Osteoblast (primary cell): ENCODE data around the gene INHBC. TPM values are rescaled to one million over a fixed set of nuclear protein-coding genes. Genes with fewer than 3 reads are reported as not detected.

Experiments
- DNase-seq: peaks from one replicate; pipeline ENCODE4 v3.0.0; 2011; ENCODE audit warnings: low spot score, mixed read lengths; ENCODE audit not compliant: insufficient read length; ENCODE audit errors: missing footprints
- H2AFZ ChIP-seq: 2 replicates; pipeline ENCODE4 v1.6.0; 2011; ENCODE audit warnings: mild to moderate bottlenecking, low read length
- H3K27ac ChIP-seq: 2 replicates; pipeline ENCODE4 v1.5.1; 2011; ENCODE audit warnings: mild to moderate bottlenecking, low read depth, low read length, moderate library complexity
- H3K27me3 ChIP-seq: 2 replicates; pipeline ENCODE4 v1.6.0; 2012; ENCODE audit warnings: mild to moderate bottlenecking, control low read depth, inconsistent platforms, low read length, moderate library complexity; ENCODE audit not compliant: insufficient read depth
- H3K36me3 ChIP-seq: 2 replicates; pipeline ENCODE4 v1.5.1; 2011; ENCODE audit warnings: mild to moderate bottlenecking, low read length, control low read depth, moderate library complexity; ENCODE audit not compliant: insufficient read depth
- H3K4me1 ChIP-seq: 2 replicates; pipeline ENCODE4 v1.5.1; 2011; ENCODE audit warnings: mild to moderate bottlenecking, low read length, control low read depth, moderate library complexity; ENCODE audit not compliant: insufficient read depth
- H3K4me2 ChIP-seq: 2 replicates; pipeline ENCODE4 v1.6.0; 2011; ENCODE audit warnings: mild to moderate bottlenecking, low read length; ENCODE audit not compliant: insufficient read depth
- H3K4me3 ChIP-seq: fragments of 200-600 bp; sonication (generic); 3 replicates; pipeline ENCODE4 v1.5.1; 2012; ENCODE audit warnings: mild to moderate bottlenecking, low read length, inconsistent platforms; ENCODE audit not compliant: insufficient read depth
- H3K79me2 ChIP-seq: 2 replicates; pipeline ENCODE4 v1.6.0; 2012; ENCODE audit warnings: mild to moderate bottlenecking, low read length, control low read depth, inconsistent platforms; ENCODE audit not compliant: insufficient read depth
- H3K9me3 ChIP-seq: 2 replicates; pipeline ENCODE4 v1.5.1; 2011; ENCODE audit warnings: low read depth, low read length, control low read depth
- H4K20me1 ChIP-seq: 2 replicates; pipeline ENCODE4 v1.6.0; 2012; ENCODE audit warnings: mild to moderate bottlenecking, low read length, control low read depth; ENCODE audit not compliant: insufficient read depth
- total RNA-seq: library from RNA; depleted of rRNA; stranded (reverse); fragments of >200 nt; gene quantifications from 2 replicates; pipeline ENCODE4 v1.2.3, GENCODE V29; 2012
- TF ChIP-seq, protein P1 (sequence below): IDR thresholded peaks from 2 replicates; pipeline ENCODE4 v1.5.1; 2011; ENCODE audit warnings: mild to moderate bottlenecking, low read depth, low read length, moderate library complexity; ENCODE audit errors: extremely low read depth

Gene INHBC
- total RNA-seq, 1 donor: not detected

DNA sequence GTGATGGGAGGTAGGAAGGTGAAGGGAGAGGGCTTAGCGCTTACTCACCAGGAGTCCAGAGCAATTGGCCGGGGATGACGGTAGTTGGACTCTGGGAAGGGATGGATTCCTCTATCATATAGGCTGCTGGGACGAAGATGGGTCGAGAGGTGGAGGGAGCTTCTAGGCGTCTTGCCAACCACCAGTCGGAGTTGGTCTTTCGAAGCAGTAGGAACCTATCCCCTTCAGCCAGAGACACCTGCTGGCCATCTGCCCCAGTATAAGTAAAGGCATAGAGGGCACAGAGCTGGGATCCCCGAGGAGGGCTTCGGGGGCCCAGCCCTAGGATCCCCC, 44.4 kb downstream of the INHBC start:
- H3K27me3 ChIP-seq: peaks cover 68% of the 10 kb centered on the region
- no peaks in the 10 kb centered on the region for H3K9me3 ChIP-seq
- no peaks in the 10 kb centered on the region for H3K4me1 ChIP-seq
- H4K20me1 ChIP-seq: no peaks in the 10 kb centered on the region
- no peak overlapping the region for H3K4me2 ChIP-seq
- no peak overlapping the region for H3K27ac ChIP-seq
- H3K36me3 ChIP-seq: no peaks in the 10 kb centered on the region
- DNase-seq: peak; percentile 59
- TF ChIP-seq, protein P1, sequence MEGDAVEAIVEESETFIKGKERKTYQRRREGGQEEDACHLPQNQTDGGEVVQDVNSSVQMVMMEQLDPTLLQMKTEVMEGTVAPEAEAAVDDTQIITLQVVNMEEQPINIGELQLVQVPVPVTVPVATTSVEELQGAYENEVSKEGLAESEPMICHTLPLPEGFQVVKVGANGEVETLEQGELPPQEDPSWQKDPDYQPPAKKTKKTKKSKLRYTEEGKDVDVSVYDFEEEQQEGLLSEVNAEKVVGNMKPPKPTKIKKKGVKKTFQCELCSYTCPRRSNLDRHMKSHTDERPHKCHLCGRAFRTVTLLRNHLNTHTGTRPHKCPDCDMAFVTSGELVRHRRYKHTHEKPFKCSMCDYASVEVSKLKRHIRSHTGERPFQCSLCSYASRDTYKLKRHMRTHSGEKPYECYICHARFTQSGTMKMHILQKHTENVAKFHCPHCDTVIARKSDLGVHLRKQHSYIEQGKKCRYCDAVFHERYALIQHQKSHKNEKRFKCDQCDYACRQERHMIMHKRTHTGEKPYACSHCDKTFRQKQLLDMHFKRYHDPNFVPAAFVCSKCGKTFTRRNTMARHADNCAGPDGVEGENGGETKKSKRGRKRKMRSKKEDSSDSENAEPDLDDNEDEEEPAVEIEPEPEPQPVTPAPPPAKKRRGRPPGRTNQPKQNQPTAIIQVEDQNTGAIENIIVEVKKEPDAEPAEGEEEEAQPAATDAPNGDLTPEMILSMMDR: no peak
- H2AFZ ChIP-seq: no peak overlapping the region
- no peak overlapping the region for H3K4me3 ChIP-seq
- H3K79me2 ChIP-seq: no peaks in the 10 kb centered on the region

DNA sequence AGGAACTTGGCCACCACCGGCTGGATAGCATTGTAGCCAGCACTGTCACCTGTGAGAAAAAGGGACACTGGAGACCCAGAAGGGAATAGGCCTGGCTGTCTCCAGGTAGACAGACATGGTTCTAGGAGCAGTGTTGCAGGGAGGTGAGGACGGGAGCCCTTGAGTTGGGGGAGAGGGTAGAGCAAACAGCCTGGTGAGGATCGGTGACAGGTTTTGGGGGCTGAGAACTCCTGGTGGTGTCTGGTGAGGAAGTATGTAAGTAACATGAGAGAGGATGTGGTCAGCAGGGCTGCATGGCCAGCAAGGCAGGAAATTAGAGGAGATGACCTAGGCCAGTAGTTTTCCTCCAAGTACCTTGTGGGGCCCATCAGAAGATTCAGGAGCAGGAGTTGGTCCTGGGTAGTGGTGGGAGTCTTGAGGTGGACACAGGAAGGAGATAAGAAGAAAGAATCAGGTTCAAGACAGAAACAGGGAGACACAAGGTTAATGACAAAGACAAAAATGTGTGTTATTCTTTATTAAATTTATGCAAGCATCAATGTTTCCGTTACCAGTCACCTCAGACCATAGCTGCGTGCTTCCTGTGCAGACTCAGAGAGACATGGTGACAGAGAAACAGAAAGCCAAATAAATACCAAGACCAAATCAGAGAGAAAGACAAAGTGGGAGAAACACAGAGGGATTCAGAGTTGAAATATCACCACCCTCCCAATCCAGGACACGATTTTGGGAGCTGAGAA, 45.0 kb downstream of the INHBC start, which contains the start of gene ARHGAP9:
TSS of gene ARHGAP9 (minus strand) at position 491 of the 740 bp plus-strand sequence. CDS start at position 31, 460 bp downstream.
- DNase-seq: peak; percentile 74
- no peak within 1 kb of the TSS for H2AFZ ChIP-seq
- no peak within 1 kb of the TSS for H3K27ac ChIP-seq
- no peaks in the 10 kb centered on the region for H3K9me3 ChIP-seq
- TF ChIP-seq, protein P1: no peak
- peaks cover 63% of the 10 kb centered on the region for H3K27me3 ChIP-seq
- H3K4me3 ChIP-seq: no peak within 1 kb of the TSS
- no peaks in the 10 kb centered on the region for H4K20me1 ChIP-seq
- no peaks in the 10 kb centered on the region for H3K4me1 ChIP-seq
- no peaks in the 10 kb centered on the region for H3K79me2 ChIP-seq
- no peak within 1 kb of the TSS for H3K4me2 ChIP-seq
- no peaks in the 10 kb centered on the region for H3K36me3 ChIP-seq

DNA sequence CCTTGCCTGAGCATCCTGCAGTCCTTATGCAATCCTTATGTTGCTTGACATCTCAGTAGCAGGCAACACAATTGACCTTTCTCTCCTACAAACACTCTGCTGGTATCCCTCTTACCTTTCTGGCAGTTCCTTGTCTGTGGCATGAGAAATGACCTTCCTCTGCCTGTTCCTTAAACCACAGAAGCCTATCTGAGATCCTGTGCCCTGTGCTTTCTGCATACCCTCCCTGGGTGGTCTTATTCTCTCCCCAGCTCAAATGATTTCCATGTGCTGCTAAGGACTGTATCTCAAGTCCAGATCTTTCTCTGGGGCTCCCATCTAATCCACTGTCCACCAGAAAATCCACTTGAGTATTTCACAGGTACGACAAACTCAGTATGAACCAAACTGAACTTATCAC, 47.1 kb downstream of the INHBC start:
- H2AFZ ChIP-seq: no peak overlapping the region
- H3K4me3 ChIP-seq: no peak overlapping the region
- H3K4me1 ChIP-seq: no peaks in the 10 kb centered on the region
- no peak overlapping the region for H3K4me2 ChIP-seq
- TF ChIP-seq, protein P1: no peak
- no peak overlapping the region for H3K27ac ChIP-seq
- H3K27me3 ChIP-seq: peaks cover 41% of the 10 kb centered on the region
- no peaks in the 10 kb centered on the region for H3K9me3 ChIP-seq
- H4K20me1 ChIP-seq: no peaks in the 10 kb centered on the region
- no peaks in the 10 kb centered on the region for H3K36me3 ChIP-seq
- H3K79me2 ChIP-seq: no peaks in the 10 kb centered on the region
- DNase-seq: no peak

DNA sequence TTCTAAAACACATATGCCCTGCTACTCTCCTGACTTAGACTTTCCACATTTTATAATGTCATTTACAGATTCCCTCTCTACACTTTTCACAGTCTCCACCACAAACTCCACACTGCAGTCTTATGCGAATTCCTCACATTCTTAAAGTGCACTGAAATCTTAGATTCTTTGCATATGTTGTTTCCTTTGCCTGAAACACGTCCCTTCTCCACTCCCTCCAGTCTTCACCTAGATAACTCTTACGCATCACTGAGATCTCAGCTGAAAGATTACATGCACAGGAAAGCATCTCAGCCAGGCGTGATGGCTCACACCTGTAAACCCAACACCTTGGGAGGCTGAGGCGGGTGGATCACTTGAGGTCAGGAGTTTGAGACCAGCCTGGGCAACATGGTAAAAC, 48.9 kb downstream of the INHBC start:
- Histone ChIP-seq H2AFZ (no peak overlapping the region), H3K9me3 (no peaks in the 10 kb centered on the region), H3K27me3 (peaks cover 27% of the 10 kb centered on the region), H4K20me1 (no peaks in the 10 kb centered on the region), H3K4me3 (no peak overlapping the region), H3K27ac (no peak overlapping the region), H3K4me1 (no peaks in the 10 kb centered on the region), H3K79me2 (peaks cover 6% of the 10 kb centered on the region), H3K36me3 (no peaks in the 10 kb centered on the region), H3K4me2 (no peak overlapping the region)
- TF ChIP-seq, protein P1: no peak
- DNase-seq: no peak
